Measurements from ENCODE around the gene MORC3.

MORC3 gene

GRCh38 chr21:36422279-36423098 is 102.5 kb downstream of the MORC3 start (continued):
- peak; percentile 93 for TF ChIP-seq ZIC2 (tag by site-specific recombination; IDR thresholded peaks at IDR 0.05)
- TF ChIP-seq ZBTB49 (tag by site-specific recombination; IDR thresholded peaks at IDR 0.05; ENCODE audit: low read depth) = no peak
- no peak for TF ChIP-seq ZNF521 (tag by site-specific recombination; IDR thresholded peaks at IDR 0.05)
- no peak for TF ChIP-seq ZNF777 (tag by site-specific recombination; IDR thresholded peaks at IDR 0.05; ENCODE audit: borderline replicate concordance)
- no peak for TF ChIP-seq MYNN (tag by site-specific recombination; IDR thresholded peaks at IDR 0.05; ENCODE audit: borderline replicate concordance)
- no peak for TF ChIP-seq ZNF335 (tag by site-specific recombination; conservative IDR thresholded peaks at IDR 0.05)
- TF ChIP-seq ZNF514 (tag by site-specific recombination; IDR thresholded peaks at IDR 0.05) = no peak
- no peak for TF ChIP-seq ZNF596 (tag by site-specific recombination; IDR thresholded peaks at IDR 0.05)
- TF ChIP-seq ZNF701 (tag by site-specific recombination; IDR thresholded peaks at IDR 0.05) = no peak
- no peak for TF ChIP-seq ZNF211 (tag by site-specific recombination; IDR thresholded peaks at IDR 0.05; ENCODE audit: low read depth)
- no peak for TF ChIP-seq ZNF747 (tag by site-specific recombination; IDR thresholded peaks at IDR 0.05)
- 0 out of 2 replicates have a peak, but pooled peaks have one; percentile 21 for TF ChIP-seq ZNF184 (tag by site-specific recombination; IDR thresholded peaks at IDR 0.05)
- no peak for TF ChIP-seq SETDB1 (IDR thresholded peaks at IDR 0.05; ENCODE audit: insufficient read length, low read length)
- TF ChIP-seq ZNF501 (tag by site-specific recombination; IDR thresholded peaks at IDR 0.05) = no peak
- TF ChIP-seq ZNF843 (tag by site-specific recombination; IDR thresholded peaks at IDR 0.05) = no peak
- no peak for TF ChIP-seq ZSCAN23 (tag by site-specific recombination; IDR thresholded peaks at IDR 0.05)
- no peak for TF ChIP-seq SP7 (tag by site-specific recombination; IDR thresholded peaks at IDR 0.05)
- TF ChIP-seq, protein P1, sequence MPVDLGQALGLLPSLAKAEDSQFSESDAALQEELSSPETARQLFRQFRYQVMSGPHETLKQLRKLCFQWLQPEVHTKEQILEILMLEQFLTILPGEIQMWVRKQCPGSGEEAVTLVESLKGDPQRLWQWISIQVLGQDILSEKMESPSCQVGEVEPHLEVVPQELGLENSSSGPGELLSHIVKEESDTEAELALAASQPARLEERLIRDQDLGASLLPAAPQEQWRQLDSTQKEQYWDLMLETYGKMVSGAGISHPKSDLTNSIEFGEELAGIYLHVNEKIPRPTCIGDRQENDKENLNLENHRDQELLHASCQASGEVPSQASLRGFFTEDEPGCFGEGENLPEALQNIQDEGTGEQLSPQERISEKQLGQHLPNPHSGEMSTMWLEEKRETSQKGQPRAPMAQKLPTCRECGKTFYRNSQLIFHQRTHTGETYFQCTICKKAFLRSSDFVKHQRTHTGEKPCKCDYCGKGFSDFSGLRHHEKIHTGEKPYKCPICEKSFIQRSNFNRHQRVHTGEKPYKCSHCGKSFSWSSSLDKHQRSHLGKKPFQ (tag by site-specific recombination; IDR thresholded peaks at IDR 0.05) = no peak
- TF ChIP-seq TCF7L2 (IDR thresholded peaks at IDR 0.05; ENCODE audit: borderline replicate concordance, low read depth, low read length) = no peak
- TF ChIP-seq, protein P2, sequence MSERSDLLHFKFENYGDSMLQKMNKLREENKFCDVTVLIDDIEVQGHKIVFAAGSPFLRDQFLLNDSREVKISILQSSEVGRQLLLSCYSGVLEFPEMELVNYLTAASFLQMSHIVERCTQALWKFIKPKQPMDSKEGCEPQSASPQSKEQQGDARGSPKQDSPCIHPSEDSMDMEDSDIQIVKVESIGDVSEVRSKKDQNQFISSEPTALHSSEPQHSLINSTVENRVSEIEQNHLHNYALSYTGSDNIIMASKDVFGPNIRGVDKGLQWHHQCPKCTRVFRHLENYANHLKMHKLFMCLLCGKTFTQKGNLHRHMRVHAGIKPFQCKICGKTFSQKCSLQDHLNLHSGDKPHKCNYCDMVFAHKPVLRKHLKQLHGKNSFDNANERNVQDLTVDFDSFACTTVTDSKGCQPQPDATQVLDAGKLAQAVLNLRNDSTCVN (tag by site-specific recombination; optimal IDR thresholded peaks at IDR 0.05) = no peak
- no peak for TF ChIP-seq KLF10 (tag by site-specific recombination; IDR thresholded peaks at IDR 0.05)
- no peak for TF ChIP-seq ZNF202 (tag by site-specific recombination; IDR thresholded peaks at IDR 0.05; ENCODE audit: borderline replicate concordance)
- TF ChIP-seq ZNF660 (tag by site-specific recombination; IDR thresholded peaks at IDR 0.05) = no peak
- no peak for TF ChIP-seq ZNF37A (tag by site-specific recombination; IDR thresholded peaks at IDR 0.05)
- no peak for TF ChIP-seq OVOL3 (tag by site-specific recombination; IDR thresholded peaks at IDR 0.05)
- TF ChIP-seq ZNF571 (tag by site-specific recombination; IDR thresholded peaks at IDR 0.05) = no peak
- TF ChIP-seq ZNF266 (tag by site-specific recombination; IDR thresholded peaks at IDR 0.05; ENCODE audit: low read depth) = no peak
- TF ChIP-seq ZNF146 (tag by site-specific recombination; IDR thresholded peaks at IDR 0.05) = no peak
- TF ChIP-seq ZEB2 (tag by site-specific recombination; IDR thresholded peaks at IDR 0.05) = no peak
- TF ChIP-seq ZNF155 (tag by site-specific recombination; IDR thresholded peaks at IDR 0.05) = no peak
